Colonic mucosa (tissue), 4 donors: ENCODE results near the gene F2R. TPM values are rescaled to one million over a fixed set of nuclear protein-coding genes. Genes with fewer than 3 reads are reported as not detected.

Source experiments
- DNase-seq: peaks from one replicate; pipeline ENCODE4 v3.0.0-alpha.2; 2020
- H3K27ac ChIP-seq: fragments of 200-600 bp; one replicate; pipeline ENCODE4 v1.8.0; 2021
- H3K27me3 ChIP-seq: fragments of 200-600 bp; one replicate; pipeline ENCODE4 v1.8.0; 2021
- H3K36me3 ChIP-seq: fragments of 200-600 bp; one replicate; pipeline ENCODE4 v1.8.0; 2021
- H3K4me1 ChIP-seq: fragments of 200-600 bp; one replicate; pipeline ENCODE4 v1.8.0; 2021; ENCODE audit warnings: mild to moderate bottlenecking
- H3K4me3 ChIP-seq: fragments of 200-600 bp; one replicate; pipeline ENCODE4 v1.8.0; 2021
- H3K9ac ChIP-seq, 2 donors: one replicate each; pipeline ENCODE4 v1.7.0; 2013; ENCODE audit warnings: control low read depth in 2 of 2, low read depth in 2 of 2, low read length in 2 of 2
- H3K9me3 ChIP-seq: fragments of 200-600 bp; one replicate; pipeline ENCODE4 v1.8.0; 2021
- CTCF ChIP-seq: fragments of 200-600 bp; IDR thresholded peaks from one replicate; pipeline ENCODE4 v1.8.0; 2022; ENCODE audit warnings: antibody characterized with exemption, mild to moderate bottlenecking
- intact Hi-C: fragments of 100-400 bp; cut with DNase I; formaldehyde crosslinking; loops from one replicate; pipeline ENCODE4 v1.14.1; 2022
- total RNA-seq, 2 donors: library from RNA; stranded (reverse); fragmentation: NEBNext Ultra II Directional in 1 of 2; extraction: Animal tissue kit (Norgen Biotek cat#: 25700) in 1 of 2; gene quantifications; one replicate each; pipeline ENCODE4 v1.2.1, GENCODE V29; 2021
- donor health status: healthy.
- donor health status: DM: no; HTN: no; CAD: no.
- donor health status: DM: no; HTN: no; CAD: no.

F2R gene
- total RNA-seq, 2 donors from 2014 or later = 3.6 to 8.1 TPM

DNA sequence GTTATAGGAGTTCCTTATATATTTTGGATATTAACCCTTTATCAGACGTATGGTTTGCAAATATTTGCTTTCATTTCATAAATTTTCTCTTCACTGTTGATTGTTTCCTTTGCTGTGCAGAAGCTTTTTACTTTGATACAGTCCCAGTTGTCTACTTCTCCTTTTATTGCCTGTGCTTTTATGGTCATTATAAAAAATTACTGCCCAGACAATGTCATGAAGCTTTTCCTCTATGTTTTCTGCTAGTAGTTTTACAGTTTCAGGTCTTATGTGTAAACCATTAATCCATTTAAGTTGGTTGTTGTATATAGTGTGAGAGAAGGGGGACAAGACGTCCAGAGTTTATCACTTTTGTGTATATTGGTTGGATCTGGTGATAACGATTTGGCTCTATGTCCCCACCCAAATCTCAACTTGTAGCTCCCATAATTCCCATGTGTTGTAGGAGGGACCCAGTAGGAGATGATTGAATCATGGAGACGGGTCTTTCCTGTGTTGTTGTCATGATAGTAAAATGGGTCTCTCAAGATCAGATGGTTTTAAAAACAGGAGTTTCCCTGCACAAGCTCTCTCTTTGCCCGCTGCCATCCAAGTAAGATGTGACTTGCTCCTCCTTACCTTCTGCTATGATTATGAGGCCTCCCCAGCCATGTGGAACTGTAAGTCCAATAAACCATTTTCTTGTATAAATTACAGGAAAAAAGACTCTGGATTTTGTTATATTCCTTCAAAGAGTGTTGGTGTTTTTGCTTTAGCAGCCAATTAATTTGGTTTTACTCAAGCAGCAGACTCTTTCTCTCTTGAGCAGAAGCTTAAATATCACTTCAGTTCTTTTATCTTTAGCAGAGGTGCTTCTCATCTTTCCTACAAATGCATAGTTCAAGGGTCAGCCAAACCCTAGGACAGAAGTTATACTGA lies 13.7 kb downstream of the F2R start:
- no peak for DNase-seq
- no peaks in the 10 kb centered on the region for H3K36me3 ChIP-seq
- no peak overlapping the region for H3K9ac ChIP-seq
- no peaks in the 10 kb centered on the region for H3K4me1 ChIP-seq
- TF ChIP-seq CTCF = no peak
- no peak overlapping the region for H3K4me3 ChIP-seq
- H3K27me3 ChIP-seq = no peaks in the 10 kb centered on the region
- no peak overlapping the region for H3K27ac ChIP-seq
- H3K9me3 ChIP-seq = no peaks in the 10 kb centered on the region
- intact Hi-C loops = no loop called here

GRCh38 chr5:76732405-76733048 lies 16.6 kb downstream of the F2R start:
- no peak overlapping the region for H3K4me3 ChIP-seq
- TF ChIP-seq CTCF = no peak

DNA sequence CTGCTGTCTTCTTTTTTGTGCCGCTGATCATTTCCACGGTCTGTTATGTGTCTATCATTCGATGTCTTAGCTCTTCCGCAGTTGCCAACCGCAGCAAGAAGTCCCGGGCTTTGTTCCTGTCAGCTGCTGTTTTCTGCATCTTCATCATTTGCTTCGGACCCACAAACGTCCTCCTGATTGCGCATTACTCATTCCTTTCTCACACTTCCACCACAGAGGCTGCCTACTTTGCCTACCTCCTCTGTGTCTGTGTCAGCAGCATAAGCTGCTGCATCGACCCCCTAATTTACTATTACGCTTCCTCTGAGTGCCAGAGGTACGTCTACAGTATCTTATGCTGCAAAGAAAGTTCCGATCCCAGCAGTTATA lies 17.1 kb downstream of the F2R start:
- Histone ChIP-seq H3K9ac (no peak overlapping the region), H3K27me3 (no peaks in the 10 kb centered on the region), H3K36me3 (no peaks in the 10 kb centered on the region), H3K4me3 (no peak overlapping the region), H3K4me1 (no peaks in the 10 kb centered on the region), H3K9me3 (no peaks in the 10 kb centered on the region), H3K27ac (peak overlapping the region; percentile 51)
- intact Hi-C loops = no loop called here
- no peak for TF ChIP-seq CTCF
- no peak for DNase-seq

More at GRCh38 chr5:76732405-76733048, 16.6 kb downstream of the F2R start:
- no peak for DNase-seq
- H3K4me1 ChIP-seq = no peaks in the 10 kb centered on the region
- intact Hi-C loops = no loop called here
- peak overlapping the region; percentile 51 for H3K27ac ChIP-seq
- no peaks in the 10 kb centered on the region for H3K36me3 ChIP-seq
- H3K9me3 ChIP-seq = no peaks in the 10 kb centered on the region
- H3K27me3 ChIP-seq = no peaks in the 10 kb centered on the region
- H3K9ac ChIP-seq = no peak overlapping the region

- intact Hi-C loops = no loop called here
- Histone ChIP-seq H3K27ac (no peak overlapping the region), H3K4me1 (no peaks in the 10 kb centered on the region), H3K9me3 (no peaks in the 10 kb centered on the region), H3K9ac (no peak overlapping the region), H3K27me3 (no peaks in the 10 kb centered on the region), H3K36me3 (no peaks in the 10 kb centered on the region), H3K4me3 (no peak overlapping the region)
- DNase-seq = no peak
- TF ChIP-seq CTCF = no peak
Measured at GRCh38 chr5:76735762-76736545, 20.0 kb downstream of the F2R start.
